ENCODE data around the gene ATP6V1B1. TPM values are rescaled to one million over a fixed set of nuclear protein-coding genes. Genes with fewer than 3 reads are reported as not detected.

Gene ATP6V1B1
- total and polyA plus RNA-seq, 7 donors, result 0.10 to 0.70 (median 0.38) TPM; not detected in 2

DNA sequence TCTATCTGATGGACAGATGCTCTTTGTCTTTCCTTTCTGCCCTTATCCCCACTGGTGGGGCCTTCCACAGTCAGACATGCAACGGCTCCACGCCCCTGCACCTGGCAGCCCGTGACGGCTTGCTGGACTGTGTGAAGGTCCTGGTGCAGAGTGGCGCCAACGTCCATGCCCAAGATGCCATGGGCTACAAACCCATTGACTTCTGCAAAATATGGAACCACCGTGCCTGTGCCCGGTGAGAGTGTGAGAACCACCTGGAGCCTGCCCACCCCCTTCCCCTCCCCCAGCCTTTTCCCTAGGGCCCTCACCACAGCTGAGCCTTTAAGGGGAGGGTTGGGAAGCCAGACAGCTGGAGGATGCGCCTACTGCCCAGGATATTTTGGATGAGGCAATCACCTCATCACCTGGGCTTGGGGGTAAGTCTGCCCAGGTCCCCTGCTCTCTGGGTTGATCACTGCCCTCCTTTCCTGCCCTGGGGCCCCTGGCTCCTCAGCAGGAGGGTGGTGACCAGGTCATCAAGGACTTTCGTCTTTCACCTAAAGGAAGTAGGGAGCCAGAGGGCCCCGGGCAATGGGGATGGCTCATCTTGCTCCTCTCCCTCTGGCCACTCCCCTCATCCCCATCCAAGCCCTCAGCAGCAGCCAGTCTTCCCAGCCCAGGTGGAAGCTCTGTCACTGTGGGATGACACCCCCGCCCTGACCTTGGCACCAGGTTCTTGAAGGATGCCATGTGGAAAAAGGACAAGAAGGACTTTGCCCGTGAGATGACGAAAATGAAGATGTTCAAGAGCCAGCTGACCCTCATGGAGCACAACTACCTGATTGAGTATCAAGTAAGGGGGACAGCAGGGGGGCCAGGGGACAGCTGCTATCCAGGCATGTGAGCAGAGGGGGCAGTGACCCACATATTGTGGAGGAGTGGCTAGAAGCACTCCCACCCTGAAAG is 46.4 kb downstream of the ATP6V1B1 start:
- TF ChIP-seq, protein P1, sequence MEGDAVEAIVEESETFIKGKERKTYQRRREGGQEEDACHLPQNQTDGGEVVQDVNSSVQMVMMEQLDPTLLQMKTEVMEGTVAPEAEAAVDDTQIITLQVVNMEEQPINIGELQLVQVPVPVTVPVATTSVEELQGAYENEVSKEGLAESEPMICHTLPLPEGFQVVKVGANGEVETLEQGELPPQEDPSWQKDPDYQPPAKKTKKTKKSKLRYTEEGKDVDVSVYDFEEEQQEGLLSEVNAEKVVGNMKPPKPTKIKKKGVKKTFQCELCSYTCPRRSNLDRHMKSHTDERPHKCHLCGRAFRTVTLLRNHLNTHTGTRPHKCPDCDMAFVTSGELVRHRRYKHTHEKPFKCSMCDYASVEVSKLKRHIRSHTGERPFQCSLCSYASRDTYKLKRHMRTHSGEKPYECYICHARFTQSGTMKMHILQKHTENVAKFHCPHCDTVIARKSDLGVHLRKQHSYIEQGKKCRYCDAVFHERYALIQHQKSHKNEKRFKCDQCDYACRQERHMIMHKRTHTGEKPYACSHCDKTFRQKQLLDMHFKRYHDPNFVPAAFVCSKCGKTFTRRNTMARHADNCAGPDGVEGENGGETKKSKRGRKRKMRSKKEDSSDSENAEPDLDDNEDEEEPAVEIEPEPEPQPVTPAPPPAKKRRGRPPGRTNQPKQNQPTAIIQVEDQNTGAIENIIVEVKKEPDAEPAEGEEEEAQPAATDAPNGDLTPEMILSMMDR (IDR thresholded peaks at IDR 0.05), result no peak
- Histone ChIP-seq H3K27ac (no peak overlapping the region), H3K4me1 (peaks cover 13% of the 10 kb centered on the region), H3K27me3 (ENCODE audit: insufficient read depth in 3 of 3, low read length in 2 of 3) (no peaks in the 10 kb centered on the region), H3K4me3 (no peak overlapping the region), H3K9me3 (no peaks in the 10 kb centered on the region), H3K36me3 (ENCODE audit: insufficient read depth in 1 of 2, low read depth in 1 of 2) (peaks cover 0 to 18% of the 10 kb centered on the region in 2 donors)
- ATAC-seq (no peak), DNase-seq (no peak)
- 78 to 87% (median 81%) methylated on average over 14 of the region's 14 CpGs for WGBS, 3 donors
- intact Hi-C loops (cut with DNase I), result no loop called here

DNA sequence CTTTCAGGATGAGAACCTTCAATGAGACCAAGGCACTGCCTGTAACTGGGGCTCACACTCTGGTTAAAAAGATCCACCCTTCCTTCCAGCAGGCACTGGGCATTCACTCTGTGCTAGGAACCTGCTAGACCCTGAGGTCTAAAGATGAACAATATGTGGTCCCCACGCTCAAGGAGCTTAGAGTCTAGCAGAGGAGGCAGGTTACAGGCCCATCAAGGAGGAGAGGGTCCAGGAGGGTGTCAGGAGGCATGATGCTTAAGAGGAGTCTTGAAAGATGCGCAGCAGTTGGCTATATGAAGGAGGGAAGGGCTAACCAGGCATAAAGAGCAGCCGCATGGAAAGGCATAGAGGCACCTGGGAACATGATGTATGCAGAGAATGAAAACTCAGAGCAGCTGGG is 47.3 kb downstream of the ATP6V1B1 start:
- Histone ChIP-seq H3K4me3 (no peak overlapping the region), H3K36me3 (ENCODE audit: insufficient read depth in 1 of 2, low read depth in 1 of 2) (peaks cover 0 to 26% of the 10 kb centered on the region in 2 donors), H3K27me3 (ENCODE audit: insufficient read depth in 3 of 3, low read length in 2 of 3) (no peaks in the 10 kb centered on the region), H3K4me1 (peaks cover 9% of the 10 kb centered on the region), H3K9me3 (no peaks in the 10 kb centered on the region), H3K27ac (no peak overlapping the region)
- ATAC-seq (no peak), DNase-seq (no peak)
- 86 to 94% (median 93%) methylated on average over 3 of the region's 3 CpGs for WGBS, 3 donors
- intact Hi-C loops (cut with DNase I), result no loop called here
- TF ChIP-seq, protein P1 (IDR thresholded peaks at IDR 0.05), result no peak

DNA sequence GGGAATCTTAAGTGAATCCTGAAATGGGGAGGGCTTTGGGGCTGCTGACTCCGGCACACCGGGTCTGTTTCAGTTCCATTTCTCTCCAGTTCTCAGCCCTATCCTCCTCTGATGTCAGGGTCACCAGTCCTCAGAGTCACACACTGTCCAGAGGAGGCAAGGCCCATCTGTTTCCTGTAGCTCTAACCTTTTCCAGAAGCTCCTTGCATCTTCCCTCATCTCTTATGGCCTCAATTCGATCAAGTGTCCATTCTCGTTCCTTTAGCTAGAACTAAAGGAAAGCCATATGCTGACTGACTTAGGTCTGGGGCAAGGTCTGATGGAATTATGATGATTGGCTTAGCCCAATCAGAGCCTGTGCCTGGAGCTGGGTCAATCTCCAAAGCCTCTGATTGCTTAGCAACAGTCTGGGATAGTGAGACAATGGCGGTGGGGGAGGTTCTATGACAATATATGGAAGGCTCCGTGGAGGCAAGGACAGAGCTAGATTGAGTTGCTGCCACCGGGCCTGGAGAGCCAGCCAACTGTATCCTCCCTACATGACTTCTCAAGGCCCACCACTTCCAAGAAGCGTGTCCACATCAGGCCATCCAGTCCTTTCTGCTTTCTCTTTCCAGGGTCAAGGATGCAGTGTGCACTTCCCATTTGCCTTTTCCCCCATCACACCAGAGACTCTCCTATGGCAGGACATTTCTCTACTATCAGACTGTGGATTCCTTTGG is 48.0 kb downstream of the ATP6V1B1 start:
- peaks cover 0 to 33% of the 10 kb centered on the region in 2 donors for H3K36me3 ChIP-seq (ENCODE audit: insufficient read depth in 1 of 2, low read depth in 1 of 2)
- H3K27ac ChIP-seq, result no peak overlapping the region
- ATAC-seq (no peak), DNase-seq (no peak)
- H3K27me3 ChIP-seq (ENCODE audit: insufficient read depth in 3 of 3, low read length in 2 of 3), result no peaks in the 10 kb centered on the region
- no peaks in the 10 kb centered on the region for H3K9me3 ChIP-seq
- no peak overlapping the region for H3K4me3 ChIP-seq
- 78 to 84% (median 79%) methylated on average over 8 of the region's 8 CpGs for WGBS, 3 donors
- intact Hi-C loops (cut with DNase I), result no loop called here
- H3K4me1 ChIP-seq, result peaks cover 2% of the 10 kb centered on the region
- TF ChIP-seq, protein P1 (IDR thresholded peaks at IDR 0.05), result no peak

DNA sequence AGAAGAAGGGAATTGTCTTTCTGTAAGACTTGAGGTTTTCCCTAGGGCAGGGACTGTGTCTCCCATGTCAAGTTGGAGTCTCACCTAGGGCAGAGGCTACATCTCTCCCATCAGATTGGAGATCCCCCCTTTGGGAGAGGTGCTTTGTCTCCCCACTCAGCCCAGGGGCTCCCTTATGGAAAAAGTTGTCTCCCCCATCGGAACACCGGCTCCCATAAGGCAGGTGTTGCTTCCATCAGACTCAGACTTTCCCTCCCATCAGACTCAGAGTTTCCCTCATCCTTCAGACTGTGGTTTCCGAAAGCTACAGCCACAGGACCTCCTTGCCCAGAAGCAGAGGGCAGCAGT is 48.5 kb downstream of the ATP6V1B1 start:
- no peak overlapping the region for H3K27ac ChIP-seq
- 88 to 98% (median 95%) methylated on average over 3 of the region's 3 CpGs for WGBS, 3 donors
- intact Hi-C loops (cut with DNase I), result no loop called here
- ATAC-seq, result no peak
- H3K4me1 ChIP-seq, result no peaks in the 10 kb centered on the region
- H3K9me3 ChIP-seq, result no peaks in the 10 kb centered on the region
- no peaks in the 10 kb centered on the region for H3K27me3 ChIP-seq (ENCODE audit: insufficient read depth in 3 of 3, low read length in 2 of 3)
- peaks cover 0 to 38% of the 10 kb centered on the region in 2 donors for H3K36me3 ChIP-seq (ENCODE audit: insufficient read depth in 1 of 2, low read depth in 1 of 2)
- H3K4me3 ChIP-seq, result no peak overlapping the region
- no peak for DNase-seq
- TF ChIP-seq, protein P1 (IDR thresholded peaks at IDR 0.05), result no peak

Data from psoas muscle (tissue), 8 donors.